Epithelial cell of proximal tubule (primary cell): ENCODE measurements around the gene ONECUT1. TPM values are rescaled to one million over a fixed set of nuclear protein-coding genes. Genes with fewer than 3 reads are reported as not detected.
A peak's percentile ranks its signal among the peaks of the same experiment; 100 is the strongest.
"Not testable (repeated sequence)": the region's sequence is repeated elsewhere in the genome, so short reads cannot be mapped to it uniquely, and the experiment has no call there.

Source experiments
- DNase-seq: peaks from one replicate; pipeline ENCODE4 v3.0.0-alpha.2; 2011; ENCODE audit warnings: low read depth
- H3K4me3 ChIP-seq: 2 replicates; pipeline ENCODE4 v1.5.1; 2011; ENCODE audit warnings: low read depth, mild to moderate bottlenecking, low read length
- total RNA-seq: library from RNA; depleted of rRNA; stranded (reverse); fragments of >200 nt; gene quantifications from 2 replicates; pipeline ENCODE4 v1.2.3, GENCODE V29; 2015
- TF ChIP-seq, protein P1 (sequence below): conservative IDR thresholded peaks from 2 replicates; pipeline ENCODE4 v1.5.1; 2012; ENCODE audit warnings: low read depth, mild to moderate bottlenecking, low read length

ONECUT1 gene
- not detected in 2 replicates for total RNA-seq

DNA sequence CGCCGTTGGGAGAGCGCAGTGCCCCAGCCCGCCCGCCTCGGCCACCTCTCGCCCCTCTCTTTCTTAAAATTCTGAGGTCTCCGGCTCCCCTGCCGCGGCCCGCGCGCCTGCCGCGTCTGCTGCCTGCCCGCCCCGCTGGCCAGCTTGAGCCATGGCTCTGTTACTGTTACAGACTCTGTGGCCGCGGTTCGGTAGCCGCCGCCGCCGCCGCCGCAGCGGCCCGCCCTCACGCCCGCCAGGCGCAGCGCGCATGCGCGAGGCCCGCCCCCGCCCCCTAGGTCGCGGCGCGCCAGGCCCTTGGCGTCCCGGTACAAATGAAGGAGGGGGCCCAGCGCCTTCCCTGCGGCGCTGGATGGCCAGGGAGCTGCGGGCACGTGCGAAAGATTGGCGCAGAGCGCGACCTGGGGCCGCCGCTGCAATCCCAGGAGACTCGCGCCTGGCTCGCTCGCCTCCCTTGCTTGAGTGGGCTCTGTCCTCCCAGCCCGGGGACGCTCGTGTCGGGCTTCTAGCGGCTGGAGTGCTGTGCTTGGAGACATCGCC is at the start of gene ONECUT1:
TSS of gene ONECUT1 (minus strand) at position 168 of the 540 bp plus-strand sequence. CDS start 452 bp downstream, outside the sequence.
- H3K4me3 ChIP-seq, result peak within 1 kb of the TSS; percentile 55
- TF ChIP-seq, protein P1, sequence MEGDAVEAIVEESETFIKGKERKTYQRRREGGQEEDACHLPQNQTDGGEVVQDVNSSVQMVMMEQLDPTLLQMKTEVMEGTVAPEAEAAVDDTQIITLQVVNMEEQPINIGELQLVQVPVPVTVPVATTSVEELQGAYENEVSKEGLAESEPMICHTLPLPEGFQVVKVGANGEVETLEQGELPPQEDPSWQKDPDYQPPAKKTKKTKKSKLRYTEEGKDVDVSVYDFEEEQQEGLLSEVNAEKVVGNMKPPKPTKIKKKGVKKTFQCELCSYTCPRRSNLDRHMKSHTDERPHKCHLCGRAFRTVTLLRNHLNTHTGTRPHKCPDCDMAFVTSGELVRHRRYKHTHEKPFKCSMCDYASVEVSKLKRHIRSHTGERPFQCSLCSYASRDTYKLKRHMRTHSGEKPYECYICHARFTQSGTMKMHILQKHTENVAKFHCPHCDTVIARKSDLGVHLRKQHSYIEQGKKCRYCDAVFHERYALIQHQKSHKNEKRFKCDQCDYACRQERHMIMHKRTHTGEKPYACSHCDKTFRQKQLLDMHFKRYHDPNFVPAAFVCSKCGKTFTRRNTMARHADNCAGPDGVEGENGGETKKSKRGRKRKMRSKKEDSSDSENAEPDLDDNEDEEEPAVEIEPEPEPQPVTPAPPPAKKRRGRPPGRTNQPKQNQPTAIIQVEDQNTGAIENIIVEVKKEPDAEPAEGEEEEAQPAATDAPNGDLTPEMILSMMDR, result no peak
- no peak for DNase-seq

DNA sequence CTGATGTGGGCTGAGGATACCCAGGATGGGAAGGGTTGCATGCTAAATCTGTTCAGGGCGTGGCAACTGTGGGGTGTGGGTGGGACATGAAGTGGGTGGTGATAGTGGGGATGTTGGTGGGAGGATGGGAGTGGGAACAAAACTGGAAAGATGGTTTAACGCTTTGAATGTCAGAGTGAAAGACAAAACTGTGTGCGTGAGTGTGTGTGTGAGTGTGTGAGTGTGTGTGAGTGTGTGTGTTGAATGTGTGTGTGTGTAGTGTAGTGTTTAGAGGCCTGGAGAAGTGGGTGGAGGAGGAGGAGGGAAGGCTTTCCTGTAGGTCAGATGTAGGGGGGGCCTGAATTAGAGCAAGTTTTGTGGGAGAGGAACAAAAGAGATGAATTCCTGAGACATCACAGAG is 44.2 kb upstream of the ONECUT1 start:
- no peak overlapping the region for H3K4me3 ChIP-seq
- DNase-seq, result no peak
- TF ChIP-seq, protein P1, result no peak

DNA sequence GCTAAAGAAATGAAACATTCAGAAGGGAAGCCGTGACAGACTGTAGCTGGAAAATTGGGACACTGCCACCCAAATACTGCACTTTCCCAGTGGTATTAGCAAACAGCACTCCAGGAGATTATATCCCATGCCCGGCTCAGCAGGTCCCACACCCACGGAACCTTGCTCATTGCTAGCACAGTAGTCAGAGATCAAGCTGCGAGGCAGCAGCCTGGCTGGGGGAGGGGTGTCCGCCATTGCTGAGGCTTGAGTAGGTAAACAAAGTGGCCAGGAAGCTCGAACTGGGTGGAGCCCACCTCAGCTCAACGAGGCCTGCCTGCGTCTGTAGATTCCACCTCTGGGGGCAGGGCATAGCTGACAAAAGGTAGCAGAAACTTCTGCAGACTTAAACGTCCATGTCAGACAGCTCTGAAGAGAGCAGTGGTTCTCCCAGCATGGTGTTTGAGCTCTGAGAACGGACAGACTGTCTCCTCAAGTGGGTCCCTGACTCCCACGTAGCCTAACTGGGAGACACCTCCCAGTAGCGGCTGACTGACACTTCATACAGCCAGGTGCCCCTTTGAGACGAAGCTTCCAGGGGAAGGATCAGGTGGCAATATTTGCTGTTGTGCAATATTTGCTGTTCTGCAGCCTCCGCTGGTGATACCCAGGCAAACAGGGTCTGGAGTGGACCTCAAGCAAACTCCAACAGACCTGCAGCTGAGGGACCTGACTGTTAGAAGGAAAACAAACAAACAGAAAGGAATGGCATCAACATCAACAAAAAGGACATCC is 34.2 kb upstream of the ONECUT1 start:
- not testable (repeated sequence) for DNase-seq, H3K4me3 ChIP-seq

DNA sequence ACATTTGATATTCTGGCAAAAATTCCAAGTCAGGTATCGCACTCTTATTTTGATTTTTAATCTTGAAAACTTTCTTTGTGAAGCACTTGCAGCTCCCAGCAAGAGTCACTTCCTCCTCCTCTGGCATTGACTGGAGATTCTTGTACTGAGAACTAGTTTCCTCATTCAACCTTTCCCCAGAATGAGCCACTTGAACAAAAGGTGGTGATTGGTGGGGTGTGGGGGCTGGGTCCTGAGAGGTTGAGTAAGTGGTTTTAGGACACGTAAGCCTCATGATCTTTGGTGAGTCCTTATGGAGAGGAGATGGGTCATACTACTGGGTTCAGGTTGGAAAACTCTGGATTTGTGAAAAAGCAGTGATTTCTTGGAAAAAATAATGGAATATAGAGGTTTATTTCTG is 32.3 kb upstream of the ONECUT1 start:
- TF ChIP-seq, protein P1, result no peak
- H3K4me3 ChIP-seq, result no peak overlapping the region
- DNase-seq, result no peak

DNA sequence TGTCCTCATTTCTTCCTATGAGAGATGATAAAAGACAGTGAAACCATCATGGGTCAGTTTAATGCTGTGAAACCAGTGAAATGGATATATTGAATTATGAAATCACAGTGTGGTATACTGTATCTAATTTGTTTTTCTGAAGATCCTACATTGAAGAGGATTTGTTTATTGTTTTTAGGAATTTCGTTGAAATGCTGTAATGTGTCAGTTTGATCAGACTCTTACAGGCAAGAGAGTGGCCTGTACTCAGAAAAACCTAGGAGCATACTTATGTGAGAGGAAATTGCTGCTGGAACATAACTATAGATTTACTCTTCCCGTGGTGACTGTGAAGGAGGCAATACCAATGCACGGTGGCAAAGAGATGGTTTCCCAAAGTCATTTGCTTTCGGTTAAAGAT is 29.1 kb upstream of the ONECUT1 start:
- TF ChIP-seq, protein P1, result no peak
- no peak overlapping the region for H3K4me3 ChIP-seq
- no peak for DNase-seq

DNA sequence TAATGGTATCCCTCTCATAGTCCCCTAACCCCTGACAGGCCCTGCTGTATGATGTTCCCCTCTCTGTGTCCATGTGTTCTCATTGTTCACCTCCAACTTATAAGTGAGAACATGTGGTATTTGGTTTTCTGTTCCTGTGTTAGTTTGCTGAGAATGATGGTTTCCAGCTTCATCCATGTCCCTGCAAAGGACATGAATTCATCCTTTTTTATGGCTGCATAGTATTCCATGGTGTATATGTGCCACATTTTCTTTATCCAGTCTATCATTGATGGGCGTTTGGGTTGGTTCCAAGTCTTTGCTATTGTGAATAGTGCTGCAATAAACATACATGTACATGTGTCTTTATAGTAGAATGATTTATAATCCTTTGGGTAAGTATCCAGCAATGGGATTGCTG is 25.8 kb upstream of the ONECUT1 start:
- not testable (repeated sequence) for H3K4me3 ChIP-seq, DNase-seq

DNA sequence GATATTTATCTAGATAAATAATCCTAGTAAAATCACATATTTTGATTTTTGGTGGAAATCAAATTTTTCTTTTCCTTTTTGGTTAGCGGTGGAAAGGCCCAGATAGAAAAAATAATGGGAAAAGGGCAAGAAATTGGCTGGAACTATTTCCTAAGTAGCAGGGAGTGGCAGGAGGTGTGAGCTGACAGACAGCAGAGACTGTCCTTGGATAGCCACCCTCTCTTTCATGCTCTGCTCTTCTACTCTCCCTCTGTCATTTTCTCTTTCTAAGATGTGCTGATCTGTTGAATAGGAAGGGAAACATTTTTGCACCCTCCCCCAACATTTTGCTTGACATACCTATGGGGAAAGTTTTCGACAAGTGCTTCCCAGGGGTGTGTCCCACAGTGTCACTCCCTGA is 18.9 kb upstream of the ONECUT1 start:
- no peak for DNase-seq
- H3K4me3 ChIP-seq, result no peak overlapping the region
- TF ChIP-seq, protein P1, result no peak

DNA sequence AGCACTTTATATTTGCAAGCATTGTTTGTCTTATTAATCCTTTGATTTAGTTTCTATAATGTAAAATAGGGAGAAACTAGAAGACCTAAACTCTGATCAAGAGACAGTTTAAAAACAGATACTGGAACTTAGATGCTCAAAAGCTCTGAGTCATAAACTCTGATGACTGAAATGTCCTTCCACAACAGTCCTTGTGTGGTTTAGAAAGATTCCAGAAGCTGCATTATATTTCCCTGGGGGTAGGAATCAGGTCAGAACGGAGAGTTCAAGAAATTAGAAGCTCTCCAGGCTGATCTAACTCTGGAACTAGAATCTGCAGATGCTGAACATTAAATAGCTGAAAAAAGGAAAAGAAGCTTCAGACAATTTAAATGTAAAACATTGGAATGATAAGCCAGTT is 18.3 kb upstream of the ONECUT1 start:
- no peak overlapping the region for H3K4me3 ChIP-seq
- no peak for DNase-seq
- TF ChIP-seq, protein P1, result no peak
